GM12892 (cell line): ENCODE results near the gene BLTP1.
"Not testable (repeated sequence)": the region's sequence is repeated elsewhere in the genome, so short reads cannot be mapped to it uniquely, and the experiment has no call there.

Experiments used
- POLR2A ChIP-seq: IDR thresholded peaks from 2 replicates; pipeline ENCODE4 v1.6.1; 2011; ENCODE audit warnings: low read depth, low read length, control low read depth
- POLR2AphosphoS5 ChIP-seq: IDR thresholded peaks from 2 replicates; pipeline ENCODE4 v1.6.1; 2011; ENCODE audit warnings: low read depth, low read length, control low read depth
- TAF1 ChIP-seq: IDR thresholded peaks from 2 replicates; pipeline ENCODE4 v1.6.1; 2011; ENCODE audit warnings: low read depth, mild to moderate bottlenecking, control low read depth, low read length, borderline replicate concordance

- TF ChIP-seq POLR2A, TAF1, POLR2AphosphoS5: not testable (repeated sequence)
Observed at GRCh38 chr4:122110304-122110703, 41.8 kb upstream of the BLTP1 start.
